H9 (cell line): ENCODE data around the gene VPS41. TPM values are rescaled to one million over a fixed set of nuclear protein-coding genes. Genes with fewer than 3 reads are reported as not detected.

Source experiments
- DNase-seq: peaks from one replicate; pipeline ENCODE4 v3.0.0-alpha.2; 2017
- H2AFZ ChIP-seq: one replicate; pipeline ENCODE4 v1.6.1; 2013; ENCODE audit warnings: mild to moderate bottlenecking, low read length, control low read depth, moderate library complexity
- H2AK5ac ChIP-seq: 2 replicates; pipeline ENCODE4 v1.6.1; 2013; ENCODE audit warnings: low read length, control low read depth, mixed read lengths; ENCODE audit not compliant: insufficient read length
- H2BK120ac ChIP-seq: one replicate; pipeline ENCODE4 v1.6.1; 2013; ENCODE audit warnings: low read depth, mild to moderate bottlenecking, low read length, control low read depth, inconsistent platforms; ENCODE audit not compliant: poor library complexity, severe bottlenecking
- H2BK12ac ChIP-seq: 2 replicates; pipeline ENCODE4 v1.6.1; 2013; ENCODE audit warnings: low read length, control low read depth, mixed read lengths, low read depth; ENCODE audit not compliant: insufficient read length
- H2BK15ac ChIP-seq: 2 replicates; pipeline ENCODE4 v1.6.1; 2013; ENCODE audit warnings: low read depth, low read length, control low read depth
- H2BK20ac ChIP-seq: one replicate; pipeline ENCODE4 v1.6.1; 2013; ENCODE audit warnings: low read depth, mild to moderate bottlenecking, low read length, control low read depth, inconsistent platforms; ENCODE audit not compliant: poor library complexity, severe bottlenecking
- H2BK5ac ChIP-seq: 2 replicates; pipeline ENCODE4 v1.6.1; 2013; ENCODE audit warnings: low read length, control low read depth, mixed read lengths; ENCODE audit not compliant: insufficient read length
- H3K14ac ChIP-seq: 2 replicates; pipeline ENCODE4 v1.6.1; 2013; ENCODE audit warnings: low read length, control low read depth; ENCODE audit not compliant: insufficient read depth
- H3K18ac ChIP-seq: 2 replicates; pipeline ENCODE4 v1.6.1; 2013; ENCODE audit warnings: low read depth, mild to moderate bottlenecking, mixed read lengths, low read length, control low read depth; ENCODE audit not compliant: insufficient read length
- H3K23ac ChIP-seq: 2 replicates; pipeline ENCODE4 v1.6.1; 2013; ENCODE audit warnings: low read length, control low read depth, mixed read lengths, low read depth; ENCODE audit not compliant: insufficient read length
- H3K23me2 ChIP-seq: 2 replicates; pipeline ENCODE4 v1.6.1; 2013; ENCODE audit warnings: low read depth, mild to moderate bottlenecking, mixed read lengths, low read length, control low read depth; ENCODE audit not compliant: insufficient read length, poor library complexity, severe bottlenecking
- H3K27ac ChIP-seq: 2 replicates; pipeline ENCODE4 v1.5.1; 2013; ENCODE audit warnings: low read length, control low read depth, mixed read lengths, low read depth; ENCODE audit not compliant: insufficient read length
- H3K27me3 ChIP-seq: 2 replicates; pipeline ENCODE4 v1.6.1; 2013; ENCODE audit warnings: low read length, control low read depth, inconsistent platforms; ENCODE audit not compliant: insufficient read depth
- H3K4ac ChIP-seq: 2 replicates; pipeline ENCODE4 v1.6.1; 2013; ENCODE audit warnings: low read depth, mild to moderate bottlenecking, control low read depth, inconsistent platforms, low read length, moderate library complexity
- H3K4me1 ChIP-seq: 2 replicates; pipeline ENCODE4 v1.6.1; 2013; ENCODE audit warnings: low read length, control low read depth, inconsistent platforms; ENCODE audit not compliant: insufficient read depth
- H3K4me2 ChIP-seq: 2 replicates; pipeline ENCODE4 v1.6.1; 2013; ENCODE audit warnings: low read length, control low read depth, mixed read lengths; ENCODE audit not compliant: insufficient read length, insufficient read depth
- H3K56ac ChIP-seq: 2 replicates; pipeline ENCODE4 v1.6.1; 2013; ENCODE audit warnings: low read depth, mild to moderate bottlenecking, mixed read lengths, low read length, control low read depth; ENCODE audit not compliant: insufficient read length
- H3K79me1 ChIP-seq: 2 replicates; pipeline ENCODE4 v1.6.1; 2013; ENCODE audit warnings: low read depth, mild to moderate bottlenecking, moderate library complexity, low read length, control low read depth, inconsistent platforms; ENCODE audit not compliant: insufficient read depth, poor library complexity, severe bottlenecking
- H3K79me2 ChIP-seq: 2 replicates; pipeline ENCODE4 v1.6.1; 2013; ENCODE audit warnings: low read length, control low read depth, inconsistent platforms; ENCODE audit not compliant: insufficient read depth
- H3K9ac ChIP-seq: 2 replicates; pipeline ENCODE4 v1.6.1; 2013; ENCODE audit warnings: low read length, control low read depth, mixed read lengths; ENCODE audit not compliant: insufficient read length; ENCODE audit errors: extremely low read depth
- H3K9me3 ChIP-seq: one replicate; pipeline ENCODE4 v1.6.1; 2013; ENCODE audit warnings: low read depth, low read length, inconsistent platforms; ENCODE audit not compliant: control insufficient read depth
- H3T11ph ChIP-seq: one replicate; pipeline ENCODE4 v1.6.1; 2013; ENCODE audit warnings: mild to moderate bottlenecking, low read length, control low read depth, inconsistent platforms
- H4K20me1 ChIP-seq: one replicate; pipeline ENCODE4 v1.6.1; 2013; ENCODE audit not compliant: control insufficient read depth, insufficient read length, insufficient read depth
- H4K5ac ChIP-seq: 2 replicates; pipeline ENCODE4 v1.6.1; 2013; ENCODE audit warnings: low read depth, mild to moderate bottlenecking, mixed read lengths, low read length, control low read depth; ENCODE audit not compliant: insufficient read length
- H4K8ac ChIP-seq: replicated peaks from 2 replicates; pipeline ENCODE4 v1.6.1; 2013; ENCODE audit warnings: low read length, control low read depth, mixed read lengths, low read depth; ENCODE audit not compliant: insufficient read length
- H4K91ac ChIP-seq: 2 replicates; pipeline ENCODE4 v1.6.1; 2013; ENCODE audit warnings: low read depth, mild to moderate bottlenecking, moderate library complexity, mixed read lengths, low read length, control low read depth; ENCODE audit not compliant: insufficient read length
- H3K27ac Mint-ChIP-seq, 3 experiments: 2 replicates in 2 of 3; 3 replicates in 1 of 3; pipeline ENCODE4 v1.8.0; 2020 to 2021; ENCODE audit warnings: mixed read lengths in 3 of 3, mild to moderate bottlenecking in 1 of 3, moderate library complexity in 1 of 3
- H3K27me3 Mint-ChIP-seq: 2 replicates; pipeline ENCODE4 v1.8.0; 2021; ENCODE audit warnings: low read depth, mild to moderate bottlenecking, moderate library complexity, mixed read lengths
- H3K36me3 Mint-ChIP-seq, 3 experiments: 2 replicates in 2 of 3; 3 replicates in 1 of 3; pipeline ENCODE4 v1.8.0; 2020 to 2021; ENCODE audit warnings: low read depth in 3 of 3, mixed read lengths in 3 of 3; ENCODE audit not compliant: insufficient read depth in 1 of 3
- H3K4me1 Mint-ChIP-seq, 2 experiments: 2 replicates each; pipeline ENCODE4 v1.8.0; 2020; ENCODE audit warnings: mixed read lengths in 2 of 2
- H3K4me3 Mint-ChIP-seq, 2 experiments: 2 replicates in 1 of 2; 3 replicates in 1 of 2; pipeline ENCODE4 v1.8.0; 2020 to 2021; ENCODE audit warnings: mild to moderate bottlenecking in 2 of 2, mixed read lengths in 2 of 2, moderate library complexity in 1 of 2
- H3K9me3 Mint-ChIP-seq, 2 experiments: 2 replicates in 1 of 2; 3 replicates in 1 of 2; pipeline ENCODE4 v1.8.0; 2020; ENCODE audit warnings: mild to moderate bottlenecking in 2 of 2, mixed read lengths in 2 of 2, moderate library complexity in 1 of 2
- WGBS: extraction: QIAGEN DNeasy Blood & Tissue Kit; methylation state at CpG from one replicate; pipeline ENCODE4 v1.1.7; 2013; ENCODE audit warnings: missing lambda C conversion rate, low lambda C conversion rate, mixed read lengths; ENCODE audit not compliant: insufficient read length; ENCODE audit errors: extremely low coverage; 5-methylcytosine and 5-hydroxymethylcytosine counted together
- total RNA-seq: library from RNA; stranded (reverse); gene quantifications from 2 replicates; pipeline ENCODE4 v1.2.1, GENCODE V29; 2021
- TF ChIP-seq, protein P1 (sequence below): fragments of 200-600 bp; sonication (generic); conservative IDR thresholded peaks from 3 replicates; pipeline ENCODE4 v1.8.0; 2021; ENCODE audit warnings: antibody characterized with exemption, mild to moderate bottlenecking

Gene VPS41
- total RNA-seq, 1 experiment from 2014 or later = 49.3 TPM

GRCh38 chr7:38905056-38905759 is 3.8 kb downstream of the VPS41 start:
- no peak overlapping the region for H3K14ac ChIP-seq
- no peak overlapping the region for H3K27ac ChIP-seq
- no peak overlapping the region for H2BK12ac ChIP-seq
- no peaks in the 10 kb centered on the region for H3K4me1 ChIP-seq
- H3K56ac ChIP-seq = no peak overlapping the region
- no peaks in the 10 kb centered on the region for H3K27me3 ChIP-seq
- no peak overlapping the region for H2AK5ac ChIP-seq
- H3K9me3 ChIP-seq = no peaks in the 10 kb centered on the region
- H3K23ac ChIP-seq = no peak overlapping the region
- Mint-ChIP-seq H3K27ac (no peak overlapping the region), H3K27me3 (no peaks in the 10 kb centered on the region), H3K4me3 (no peak overlapping the region), H3K9me3 (no peaks in the 10 kb centered on the region), H3K36me3 (no peaks in the 10 kb centered on the region; a peak in 1 of 7 replicates), H3K4me1 (peaks cover 30 to 34% of the 10 kb centered on the region in 2 experiments)
- H3K4ac ChIP-seq = no peak overlapping the region
- H4K91ac ChIP-seq = no peak overlapping the region
- H4K8ac ChIP-seq = no peak overlapping the region
- TF ChIP-seq, protein P1, sequence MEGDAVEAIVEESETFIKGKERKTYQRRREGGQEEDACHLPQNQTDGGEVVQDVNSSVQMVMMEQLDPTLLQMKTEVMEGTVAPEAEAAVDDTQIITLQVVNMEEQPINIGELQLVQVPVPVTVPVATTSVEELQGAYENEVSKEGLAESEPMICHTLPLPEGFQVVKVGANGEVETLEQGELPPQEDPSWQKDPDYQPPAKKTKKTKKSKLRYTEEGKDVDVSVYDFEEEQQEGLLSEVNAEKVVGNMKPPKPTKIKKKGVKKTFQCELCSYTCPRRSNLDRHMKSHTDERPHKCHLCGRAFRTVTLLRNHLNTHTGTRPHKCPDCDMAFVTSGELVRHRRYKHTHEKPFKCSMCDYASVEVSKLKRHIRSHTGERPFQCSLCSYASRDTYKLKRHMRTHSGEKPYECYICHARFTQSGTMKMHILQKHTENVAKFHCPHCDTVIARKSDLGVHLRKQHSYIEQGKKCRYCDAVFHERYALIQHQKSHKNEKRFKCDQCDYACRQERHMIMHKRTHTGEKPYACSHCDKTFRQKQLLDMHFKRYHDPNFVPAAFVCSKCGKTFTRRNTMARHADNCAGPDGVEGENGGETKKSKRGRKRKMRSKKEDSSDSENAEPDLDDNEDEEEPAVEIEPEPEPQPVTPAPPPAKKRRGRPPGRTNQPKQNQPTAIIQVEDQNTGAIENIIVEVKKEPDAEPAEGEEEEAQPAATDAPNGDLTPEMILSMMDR = no peak
- no peak overlapping the region for H3K18ac ChIP-seq
- no peak overlapping the region for H4K5ac ChIP-seq
- H2BK20ac ChIP-seq = no peak overlapping the region
- H2BK15ac ChIP-seq = no peak overlapping the region
- H3K4me2 ChIP-seq = no peak overlapping the region
- no peaks in the 10 kb centered on the region for H4K20me1 ChIP-seq
- no peaks in the 10 kb centered on the region for H3K79me2 ChIP-seq
- H3K79me1 ChIP-seq = no peaks in the 10 kb centered on the region
- H2BK5ac ChIP-seq = no peak overlapping the region
- H2BK120ac ChIP-seq = no peak overlapping the region
- no peak overlapping the region for H3T11ph ChIP-seq
- no peak for DNase-seq
- peaks cover 6% of the 10 kb centered on the region for H3K23me2 ChIP-seq
- WGBS = no CpG with 5 or more reads among the region's 3 CpGs
- H2AFZ ChIP-seq = no peak overlapping the region
- H3K9ac ChIP-seq = no peak overlapping the region
